ENCODE results near the gene SEC14L5.
"Not testable (repeated sequence)": the region's sequence is repeated elsewhere in the genome, so short reads cannot be mapped to it uniquely, and the experiment has no call there.

Gene SEC14L5

GRCh38 chr16:4948903-4949766 is 9.0 kb upstream of the SEC14L5 start:
- no peak for DNase-seq
- intact Hi-C loops (cut with DNase I) = no loop called here

GRCh38 chr16:4949986-4950385 is 8.1 kb upstream of the SEC14L5 start:
- intact Hi-C loops (cut with DNase I) = loop anchor here (10.0 kb wide), 1 partner anchor 135 kb away; no protein-coding TSS in a partner anchor
- DNase-seq = no peak

GRCh38 chr16:4951583-4951982 is 6.5 kb upstream of the SEC14L5 start:
- DNase-seq = not testable (repeated sequence)
- intact Hi-C loops (cut with DNase I) = loop anchor here (10.0 kb wide), 1 partner anchor 133 kb away; no protein-coding TSS in a partner anchor

- intact Hi-C loops (cut with DNase I) = loop anchor here (5.0 to 10.0 kb wide), 5 partner anchors 73 to 257 kb away; partner anchors contain the start of genes GLYR1, ROGDI and UBN1
- DNase-seq = peak in 1 of 10 donors; percentile 28
Measured at GRCh38 chr16:4954714-4955113, 3.4 kb upstream of the SEC14L5 start.

- DNase-seq = peak in 1 of 10 donors; percentile 48
- intact Hi-C loops (cut with DNase I) = loop anchor here (5.0 to 10.0 kb wide), 5 partner anchors 70 to 260 kb away; partner anchors contain the start of genes GLYR1, ROGDI and UBN1
Measured at GRCh38 chr16:4957420-4957719, 760 bp upstream of the SEC14L5 start.

- intact Hi-C loops (cut with DNase I) = loop anchor here (1.0 to 10.0 kb wide), 6 partner anchors 37 to 261 kb away; partner anchors contain the start of genes GLYR1, ROGDI and UBN1
- no peak for DNase-seq
Measured at GRCh38 chr16:4958510-4959438, 644 bp downstream of the SEC14L5 start.

- peak in 1 of 10 donors; percentile 5 for DNase-seq
- intact Hi-C loops (cut with DNase I) = no loop called here
Measured at GRCh38 chr16:4960579-4960978, 2.4 kb downstream of the SEC14L5 start.

- intact Hi-C loops (cut with DNase I) = no loop called here
Measured at GRCh38 chr16:4962716-4963115, 4.6 kb downstream of the SEC14L5 start.

GRCh38 chr16:4963527-4963926 is 5.4 kb downstream of the SEC14L5 start:
- intact Hi-C loops (cut with DNase I) = not testable (repeated sequence)
- DNase-seq = peak in 2 of 10 donors; percentile 16 to 61

More at GRCh38 chr16:4962716-4963115, 4.6 kb downstream of the SEC14L5 start:
- DNase-seq = peak in 7 of 10 donors; percentile 41 to 94 (median 58)

GRCh38 chr16:4966736-4967453 is 8.8 kb downstream of the SEC14L5 start:
- peak in 2 of 10 donors; percentile 47 to 72 for DNase-seq
- intact Hi-C loops (cut with DNase I) = no loop called here

- intact Hi-C loops (cut with DNase I) = not testable (repeated sequence)
- peak in 2 of 10 donors; percentile 51 to 59 for DNase-seq
Measured at GRCh38 chr16:4968278-4968677, 10.1 kb downstream of the SEC14L5 start.

GRCh38 chr16:4968879-4969483 is 10.9 kb downstream of the SEC14L5 start:
- DNase-seq = peak in 2 of 10 donors; percentile 11 to 14
- intact Hi-C loops (cut with DNase I) = no loop called here

- peak in 1 of 10 donors; percentile 34 for DNase-seq
- intact Hi-C loops (cut with DNase I) = no loop called here
Measured at GRCh38 chr16:4970010-4970409, 11.9 kb downstream of the SEC14L5 start.

GRCh38 chr16:4972938-4973587 is 14.9 kb downstream of the SEC14L5 start:
- DNase-seq = peak; percentile 60 to 97 (median 73)
- intact Hi-C loops (cut with DNase I) = no loop called here

- DNase-seq = no peak
- intact Hi-C loops (cut with DNase I) = no loop called here
Measured at GRCh38 chr16:4976079-4976478, 17.9 kb downstream of the SEC14L5 start.

GRCh38 chr16:4976611-4977145 is 18.5 kb downstream of the SEC14L5 start:
- intact Hi-C loops (cut with DNase I) = no loop called here
- DNase-seq = peak in 2 of 10 donors; percentile 51 to 81

- DNase-seq = peak in 2 of 10 donors; percentile 39
- intact Hi-C loops (cut with DNase I) = no loop called here
Measured at GRCh38 chr16:4979164-4979563, 21.0 kb downstream of the SEC14L5 start.

GRCh38 chr16:4979736-4980660 is 21.9 kb downstream of the SEC14L5 start:
- intact Hi-C loops (cut with DNase I) = no loop called here
- peak in 2 of 10 donors; percentile 40 to 53 for DNase-seq

Measured in posterior cingulate gyrus (tissue), 11 donors.